Measurements from ENCODE around the gene PHEX.

Gene PHEX

DNA sequence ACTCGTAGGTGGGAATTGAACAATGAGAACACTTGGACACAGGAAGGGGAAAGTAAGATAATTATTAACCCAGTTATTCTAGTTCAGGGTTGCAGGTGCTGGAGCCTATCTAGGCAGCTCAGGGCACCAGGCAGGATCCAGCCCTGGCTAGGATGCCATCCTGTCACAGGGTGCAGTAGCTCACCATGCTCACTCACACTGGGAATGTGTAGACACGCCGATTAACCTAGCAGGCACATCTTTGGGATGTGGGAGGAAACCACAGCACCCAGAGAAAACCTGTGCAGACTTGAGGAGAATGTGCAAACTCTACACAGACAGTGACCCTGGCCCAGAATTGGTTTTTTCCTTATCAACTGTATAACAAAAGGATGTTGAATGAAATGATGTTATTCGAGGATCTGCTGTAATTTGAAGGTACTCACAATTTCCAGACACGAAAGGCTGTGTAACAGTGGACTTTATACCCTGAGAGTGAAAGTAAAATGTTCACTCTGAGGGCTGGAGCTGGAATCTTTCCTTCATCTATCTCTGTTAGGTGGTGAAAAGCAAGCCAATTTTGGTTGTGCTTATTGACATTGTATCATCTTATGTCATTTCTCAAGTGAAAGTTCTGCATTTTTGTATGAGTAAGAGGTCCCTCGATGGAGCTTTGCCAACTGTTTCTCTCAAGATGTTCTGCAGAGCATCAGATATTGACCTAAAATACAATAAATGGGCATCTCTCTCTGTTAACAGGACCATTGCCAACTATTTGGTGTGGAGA, 78.8 kb downstream of the PHEX start:
- H3K4me1 ChIP-seq (ENCODE audit: low read length), result no peaks in the 10 kb centered on the region
- H4K20me1 ChIP-seq (ENCODE audit: insufficient read depth, low read length), result no peaks in the 10 kb centered on the region
- H3K9ac ChIP-seq (ENCODE audit: low read length), result no peak overlapping the region
- no peak overlapping the region for H3K4me2 ChIP-seq (ENCODE audit: low read length)
- no peaks in the 10 kb centered on the region for H3K79me2 ChIP-seq (ENCODE audit: low read length)
- H3K27ac ChIP-seq (ENCODE audit: low read length), result no peak overlapping the region
- no peaks in the 10 kb centered on the region for H3K9me3 ChIP-seq (ENCODE audit: insufficient read depth, low read length)
- H3K36me3 ChIP-seq (replicated peaks; ENCODE audit: low read depth, low read length), result no peaks in the 10 kb centered on the region
- no peak overlapping the region for H2AFZ ChIP-seq (ENCODE audit: low read depth, low read length)
- TF ChIP-seq, protein P1, sequence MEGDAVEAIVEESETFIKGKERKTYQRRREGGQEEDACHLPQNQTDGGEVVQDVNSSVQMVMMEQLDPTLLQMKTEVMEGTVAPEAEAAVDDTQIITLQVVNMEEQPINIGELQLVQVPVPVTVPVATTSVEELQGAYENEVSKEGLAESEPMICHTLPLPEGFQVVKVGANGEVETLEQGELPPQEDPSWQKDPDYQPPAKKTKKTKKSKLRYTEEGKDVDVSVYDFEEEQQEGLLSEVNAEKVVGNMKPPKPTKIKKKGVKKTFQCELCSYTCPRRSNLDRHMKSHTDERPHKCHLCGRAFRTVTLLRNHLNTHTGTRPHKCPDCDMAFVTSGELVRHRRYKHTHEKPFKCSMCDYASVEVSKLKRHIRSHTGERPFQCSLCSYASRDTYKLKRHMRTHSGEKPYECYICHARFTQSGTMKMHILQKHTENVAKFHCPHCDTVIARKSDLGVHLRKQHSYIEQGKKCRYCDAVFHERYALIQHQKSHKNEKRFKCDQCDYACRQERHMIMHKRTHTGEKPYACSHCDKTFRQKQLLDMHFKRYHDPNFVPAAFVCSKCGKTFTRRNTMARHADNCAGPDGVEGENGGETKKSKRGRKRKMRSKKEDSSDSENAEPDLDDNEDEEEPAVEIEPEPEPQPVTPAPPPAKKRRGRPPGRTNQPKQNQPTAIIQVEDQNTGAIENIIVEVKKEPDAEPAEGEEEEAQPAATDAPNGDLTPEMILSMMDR (IDR thresholded peaks at IDR 0.05; ENCODE audit: low read depth, low read length), result no peak
- no peak for TF ChIP-seq EZH2phosphoT487 (IDR thresholded peaks at IDR 0.05; ENCODE audit: low read depth)
- no peak overlapping the region for H3K4me3 ChIP-seq (ENCODE audit: low read length)
- H3K27me3 ChIP-seq (ENCODE audit: low read depth, low read length), result no peaks in the 10 kb centered on the region

DNA sequence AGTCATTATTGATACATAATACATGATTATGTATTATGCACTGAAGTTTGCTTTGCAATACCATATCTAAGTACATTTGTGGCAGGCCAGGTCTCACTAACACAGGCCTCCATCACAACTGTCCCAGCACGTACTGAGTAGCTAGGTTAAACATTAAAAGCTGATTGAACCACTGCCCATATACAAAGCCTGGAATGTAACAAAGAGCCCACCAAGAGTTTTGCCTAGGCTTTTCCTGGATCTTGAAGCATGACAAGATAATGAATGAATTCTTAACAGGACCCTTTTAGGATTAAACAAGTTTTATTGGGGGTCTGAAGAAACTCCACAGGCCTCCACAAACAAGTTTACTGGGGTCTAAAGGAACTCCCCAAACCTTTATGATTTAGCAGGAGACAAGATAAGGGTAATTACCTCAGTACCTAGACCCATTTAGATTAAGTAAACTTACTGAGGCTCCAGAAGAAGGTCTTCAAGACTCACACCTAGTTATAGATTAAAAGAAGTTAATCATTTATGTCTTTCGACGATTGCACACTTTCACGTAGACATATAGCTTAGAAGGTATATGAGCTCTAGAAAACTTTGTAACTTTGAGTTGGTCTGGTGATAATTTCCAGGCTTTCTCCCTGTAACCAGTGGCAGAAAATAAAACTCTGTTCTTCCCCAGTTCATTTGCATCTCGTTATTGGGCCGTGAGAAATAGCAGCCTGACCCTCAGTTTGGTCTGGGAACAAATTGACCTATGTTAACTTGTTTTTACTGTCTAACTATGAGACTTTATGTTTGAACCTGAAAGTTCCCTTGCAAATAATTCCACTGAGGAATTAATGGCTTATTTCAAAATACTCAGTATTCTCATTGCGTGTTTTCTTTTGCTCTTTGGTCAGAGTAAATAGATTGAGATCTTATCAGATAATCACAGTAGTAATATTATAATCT, 84.8 kb downstream of the PHEX start:
- Histone ChIP-seq H3K9ac (ENCODE audit: low read length) (no peak overlapping the region), H3K27ac (ENCODE audit: low read length) (no peak overlapping the region), H3K4me3 (ENCODE audit: low read length) (no peak overlapping the region), H3K36me3 (replicated peaks; ENCODE audit: low read depth, low read length) (no peaks in the 10 kb centered on the region), H3K79me2 (ENCODE audit: low read length) (no peaks in the 10 kb centered on the region), H3K4me2 (ENCODE audit: low read length) (no peak overlapping the region), H3K4me1 (ENCODE audit: low read length) (no peaks in the 10 kb centered on the region), H3K27me3 (ENCODE audit: low read depth, low read length) (no peaks in the 10 kb centered on the region), H3K9me3 (ENCODE audit: insufficient read depth, low read length) (no peaks in the 10 kb centered on the region), H4K20me1 (ENCODE audit: insufficient read depth, low read length) (no peaks in the 10 kb centered on the region), H2AFZ (ENCODE audit: low read depth, low read length) (no peak overlapping the region)
- TF ChIP-seq, protein P1 (IDR thresholded peaks at IDR 0.05; ENCODE audit: low read depth, low read length), result no peak
- no peak for TF ChIP-seq EZH2phosphoT487 (IDR thresholded peaks at IDR 0.05; ENCODE audit: low read depth)

GRCh38 chrX:22117633-22118032, 85.5 kb downstream of the PHEX start:
- Histone ChIP-seq H3K9me3 (ENCODE audit: insufficient read depth, low read length) (no peaks in the 10 kb centered on the region), H3K9ac (ENCODE audit: low read length) (no peak overlapping the region), H3K36me3 (replicated peaks; ENCODE audit: low read depth, low read length) (no peaks in the 10 kb centered on the region), H3K4me2 (ENCODE audit: low read length) (no peak overlapping the region), H2AFZ (ENCODE audit: low read depth, low read length) (no peak overlapping the region), H3K27ac (ENCODE audit: low read length) (no peak overlapping the region), H3K4me3 (ENCODE audit: low read length) (no peak overlapping the region), H3K79me2 (ENCODE audit: low read length) (no peaks in the 10 kb centered on the region), H3K4me1 (ENCODE audit: low read length) (no peaks in the 10 kb centered on the region), H4K20me1 (ENCODE audit: insufficient read depth, low read length) (no peaks in the 10 kb centered on the region), H3K27me3 (ENCODE audit: low read depth, low read length) (no peaks in the 10 kb centered on the region)
- TF ChIP-seq EZH2phosphoT487 (IDR thresholded peaks at IDR 0.05; ENCODE audit: low read depth), result no peak
- TF ChIP-seq, protein P1 (IDR thresholded peaks at IDR 0.05; ENCODE audit: low read depth, low read length), result no peak

Data from OCI-LY3 (cell line).